NCI-H1105 (cell line): ENCODE measurements around the gene ALDH1A1.
"Not testable (repeated sequence)": the region's sequence is repeated elsewhere in the genome, so short reads cannot be mapped to it uniquely, and the experiment has no call there.

Source experiments
- DNase-seq: peaks from one replicate; lab custom pipeline; 2025; lab: John Stamatoyannopoulos, UW

ALDH1A1 gene

GRCh38 chr9:72943844-72944462, 8.9 kb downstream of the ALDH1A1 start:
- no peak for DNase-seq

DNA sequence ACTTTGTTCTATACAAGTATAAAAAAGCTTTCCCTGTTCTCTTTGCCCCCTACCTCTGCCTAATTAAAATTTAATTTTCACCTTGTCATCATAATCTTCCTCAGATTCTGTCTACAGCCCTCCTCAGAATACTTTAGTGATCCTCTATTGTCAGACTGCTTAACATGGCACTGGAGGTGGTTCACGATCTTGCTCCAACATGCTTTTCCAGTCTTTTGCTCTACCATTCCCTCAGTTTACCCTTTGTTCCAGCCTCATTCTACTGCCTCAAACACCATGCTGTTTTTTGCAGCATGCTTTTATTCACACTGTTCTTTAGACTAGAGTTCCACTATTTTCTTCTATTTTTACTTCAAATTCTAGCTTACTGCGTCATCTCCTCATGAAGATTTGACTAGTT, 10.4 kb downstream of the ALDH1A1 start:
- no peak for DNase-seq

GRCh38 chr9:72939581-72939980, 13.3 kb downstream of the ALDH1A1 start:
- not testable (repeated sequence) for DNase-seq

DNA sequence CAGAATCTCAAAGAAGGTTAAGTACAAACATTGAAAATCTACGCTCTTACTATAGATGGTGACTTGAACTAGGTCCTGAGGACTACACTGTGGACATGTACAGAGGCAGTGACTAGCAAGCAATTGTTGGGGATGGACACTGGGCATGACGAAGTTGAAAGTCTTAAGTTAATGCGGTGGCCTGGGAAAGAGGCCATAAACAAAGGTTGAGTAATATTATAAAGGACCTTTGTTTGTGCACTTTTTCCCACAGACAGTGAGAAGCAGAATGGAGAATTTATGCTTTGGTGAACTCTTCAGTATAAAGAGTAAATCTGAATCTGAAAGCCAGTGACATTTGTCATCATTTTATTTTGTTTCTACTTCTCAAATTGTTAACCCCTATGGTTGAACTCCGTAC, 15.3 kb downstream of the ALDH1A1 start:
- DNase-seq, result no peak

GRCh38 chr9:72936679-72937078, 16.2 kb downstream of the ALDH1A1 start:
- DNase-seq, result no peak

- no peak for DNase-seq
Observed at GRCh38 chr9:72936266-72936665, 16.6 kb downstream of the ALDH1A1 start.

DNA sequence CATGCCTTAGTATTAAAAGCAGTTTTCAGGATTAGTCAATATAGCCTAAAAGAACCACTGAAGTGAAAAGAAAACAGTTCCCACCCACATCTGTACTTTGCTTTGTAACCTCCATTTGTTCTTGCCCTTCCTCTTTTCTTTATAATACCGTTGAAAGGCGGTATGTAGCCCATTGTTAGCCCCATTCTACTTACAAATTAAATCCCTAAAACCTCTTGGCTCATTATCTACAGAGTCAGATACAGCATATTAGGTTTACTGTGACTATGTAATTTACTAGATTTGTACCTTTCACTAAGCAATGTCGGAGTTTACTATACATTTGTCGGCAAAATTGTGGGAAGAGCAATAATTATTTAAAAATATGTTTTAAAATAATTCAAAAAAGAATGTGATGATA, 17.3 kb downstream of the ALDH1A1 start:
- no peak for DNase-seq

GRCh38 chr9:72933730-72934665, 18.9 kb downstream of the ALDH1A1 start:
- no peak for DNase-seq

DNA sequence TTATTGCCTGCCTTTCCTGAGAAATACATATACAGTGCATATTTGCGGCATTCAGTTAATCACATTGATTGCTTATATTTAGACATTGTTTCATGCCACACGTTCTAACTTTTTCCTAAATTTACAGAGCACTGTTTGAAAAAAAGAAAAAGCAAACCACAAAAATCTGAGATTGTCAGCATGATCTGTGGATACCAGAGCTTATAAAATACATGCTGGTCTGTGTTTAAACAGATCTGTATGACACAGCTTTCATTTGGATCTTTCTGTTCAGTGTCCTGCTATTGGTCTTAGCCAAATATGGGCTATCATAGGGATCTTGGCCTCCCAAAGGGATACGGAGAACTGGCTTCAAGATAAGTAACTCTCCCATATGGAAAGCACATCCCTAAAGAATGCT, 20.2 kb downstream of the ALDH1A1 start:
- DNase-seq, result no peak

DNA sequence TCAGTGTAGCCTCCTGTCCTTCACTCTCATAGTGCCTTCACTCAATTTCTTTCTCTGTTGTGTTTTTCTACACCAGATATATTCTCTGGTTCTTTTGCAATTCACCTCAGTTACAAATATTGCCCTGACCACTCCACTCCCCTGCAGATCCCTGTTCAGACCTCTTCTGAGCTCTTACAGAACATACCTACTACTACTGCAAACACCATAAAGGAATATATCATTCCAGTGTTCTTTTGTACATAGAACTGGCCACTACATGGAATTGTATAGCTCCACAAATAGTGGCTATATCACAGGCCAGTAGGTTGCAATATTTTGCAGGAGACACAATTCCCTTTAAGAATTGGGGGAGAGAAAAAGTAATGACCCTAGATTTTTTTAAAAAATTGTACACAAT, 21.0 kb downstream of the ALDH1A1 start:
- DNase-seq, result no peak

- no peak for DNase-seq
Observed at GRCh38 chr9:72931437-72931836, 21.4 kb downstream of the ALDH1A1 start.

DNA sequence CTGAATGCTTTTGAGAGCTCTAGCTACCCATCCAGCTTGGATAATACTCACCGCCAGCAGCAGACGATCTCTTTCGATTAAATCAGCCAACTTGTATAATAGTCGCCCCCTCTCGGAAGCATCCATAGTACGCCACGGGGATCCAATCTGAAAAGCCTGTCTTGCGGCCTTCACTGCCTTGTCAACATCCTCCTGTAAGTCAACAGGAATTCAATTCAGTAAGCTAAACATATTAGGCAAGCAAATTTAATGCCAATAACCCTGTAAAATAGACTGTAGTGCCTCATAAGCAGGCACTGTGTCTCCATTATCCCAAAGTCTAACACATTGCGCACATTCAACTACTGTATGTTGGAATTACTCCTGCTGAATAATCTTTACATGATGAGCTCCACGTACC, 22.0 kb downstream of the ALDH1A1 start:
- no peak for DNase-seq

DNA sequence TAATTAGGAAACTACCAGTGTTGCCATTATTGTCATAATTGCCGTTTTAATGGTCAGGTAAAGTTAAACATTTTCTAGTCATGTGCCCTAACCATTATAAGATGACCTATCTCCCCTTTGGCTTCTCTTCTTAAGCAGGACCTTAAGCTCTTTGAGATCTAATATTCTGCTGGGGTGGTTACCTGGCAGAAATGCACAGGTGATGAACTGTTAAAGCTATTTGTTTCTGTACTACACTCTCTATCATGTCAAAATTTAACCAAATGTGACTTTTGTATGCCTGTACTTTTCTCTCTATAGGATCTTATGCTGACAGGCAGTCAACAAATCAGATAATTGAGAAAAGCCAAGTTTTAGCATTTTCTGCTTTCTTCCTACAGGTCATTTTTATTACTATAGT, 23.3 kb downstream of the ALDH1A1 start:
- no peak for DNase-seq

GRCh38 chr9:72928042-72928507, 24.8 kb downstream of the ALDH1A1 start:
- no peak for DNase-seq

GRCh38 chr9:72926506-72926905, 26.3 kb downstream of the ALDH1A1 start:
- no peak for DNase-seq

DNA sequence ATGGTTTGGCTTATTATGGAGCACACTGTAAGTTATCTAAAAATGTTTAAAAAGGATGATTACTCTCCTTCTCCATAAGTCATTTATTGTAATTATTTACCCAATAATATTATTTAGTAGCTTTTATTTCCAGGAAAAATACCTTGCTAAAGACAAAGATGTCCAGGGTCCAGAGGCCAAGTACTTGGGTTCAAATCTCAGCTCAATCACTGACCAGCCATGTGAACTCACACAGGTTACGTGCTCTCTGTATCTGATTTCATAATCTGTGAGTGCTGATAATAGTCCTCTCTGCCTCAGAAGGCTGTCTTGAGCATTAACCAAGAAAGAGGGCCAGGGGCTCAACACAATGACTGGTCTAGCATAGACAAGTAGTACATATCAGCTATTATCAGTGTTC, 27.0 kb downstream of the ALDH1A1 start:
- DNase-seq, result no peak

- no peak for DNase-seq
Observed at GRCh38 chr9:72925126-72925789, 27.6 kb downstream of the ALDH1A1 start.

GRCh38 chr9:72924154-72924790, 28.6 kb downstream of the ALDH1A1 start:
- DNase-seq, result no peak

DNA sequence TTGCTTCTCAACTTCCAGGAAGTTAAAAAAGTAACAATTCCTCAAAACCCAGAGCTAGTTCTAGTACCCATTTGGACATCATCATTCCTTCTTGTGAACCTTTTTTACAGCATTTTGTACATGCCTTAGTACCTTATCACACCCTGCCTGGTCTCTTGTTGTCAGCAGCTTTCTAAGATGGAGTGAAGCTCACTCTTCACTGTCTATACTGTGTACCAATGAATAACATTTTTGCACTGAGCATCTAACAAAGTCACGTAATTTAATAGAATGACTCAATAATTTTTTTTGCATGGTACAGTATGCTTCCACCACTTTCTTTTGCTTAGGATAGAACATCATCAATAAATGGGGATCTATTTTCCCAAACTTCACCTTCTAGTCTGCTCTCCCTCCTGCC, 29.8 kb downstream of the ALDH1A1 start:
- DNase-seq, result no peak

DNA sequence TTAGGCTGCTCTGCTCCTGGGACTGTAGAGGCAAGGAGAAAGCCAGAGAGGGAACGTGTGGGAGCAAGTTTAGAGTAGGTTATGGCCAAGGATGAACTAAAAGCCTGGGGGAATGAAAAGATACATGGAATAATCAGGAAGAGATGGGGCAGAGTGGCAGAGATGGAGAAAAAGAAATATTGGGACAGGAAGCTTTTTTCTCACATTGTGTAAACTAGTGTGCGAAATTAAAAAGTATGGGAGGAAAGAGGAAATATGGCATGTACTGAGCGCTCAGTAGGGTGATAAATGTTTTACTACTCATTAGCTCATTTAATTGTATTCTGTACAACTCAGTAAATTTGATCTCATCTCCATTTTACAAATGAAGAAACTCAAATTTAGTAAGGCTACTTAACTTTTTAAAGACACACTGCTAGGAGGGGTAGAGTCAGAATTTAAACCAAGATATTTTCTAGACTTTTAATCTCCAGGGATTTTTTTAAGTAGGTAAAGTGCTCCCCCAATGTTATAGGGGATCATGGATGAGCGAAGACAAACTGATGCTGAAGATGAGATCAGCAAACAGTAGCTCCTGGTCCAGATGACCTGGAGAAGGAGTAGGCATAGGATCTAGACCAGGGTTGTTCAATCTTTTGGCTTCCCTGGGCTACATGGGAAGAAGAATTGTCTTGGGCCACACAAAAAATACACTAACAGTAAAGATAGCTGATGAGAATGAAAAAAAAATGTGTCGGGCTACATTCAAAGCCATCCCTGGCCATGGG, 30.8 kb downstream of the ALDH1A1 start:
- DNase-seq, result no peak

DNA sequence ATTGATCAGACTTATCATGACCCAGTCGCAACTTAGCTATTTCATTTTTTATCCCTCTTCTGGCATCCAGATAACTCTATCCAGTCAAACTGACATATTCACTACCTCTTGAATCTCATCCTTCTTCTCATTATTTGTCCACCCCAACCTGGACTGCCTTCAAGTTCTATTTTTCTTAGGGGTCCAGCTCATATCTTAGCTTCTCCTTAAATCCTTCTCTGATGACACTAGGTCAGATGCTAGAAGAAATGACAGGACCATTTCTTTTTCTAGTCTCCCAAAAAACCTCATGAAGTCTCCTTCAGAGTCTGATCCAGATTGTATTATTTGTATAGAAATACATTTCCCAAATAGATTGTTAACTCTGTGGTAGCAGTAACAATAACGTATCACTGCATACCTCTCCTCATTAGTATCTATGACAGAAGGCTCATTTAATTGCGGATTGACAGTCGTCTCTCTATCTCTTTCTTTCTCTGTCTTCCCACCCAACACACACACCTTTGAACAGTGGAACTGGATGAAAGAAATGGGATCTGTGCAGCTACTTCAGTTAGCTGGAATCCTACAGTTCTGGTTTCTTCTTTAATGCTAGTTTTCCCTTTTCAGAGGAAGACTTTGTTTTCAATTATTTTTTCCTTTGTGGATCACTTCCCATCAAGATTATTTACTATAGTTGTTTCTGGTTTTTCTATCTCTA, 33.5 kb downstream of the ALDH1A1 start:
- DNase-seq, result no peak
